ENCODE measurements around the gene ZNF532.
"Not testable (repeated sequence)": the region's sequence is repeated elsewhere in the genome, so short reads cannot be mapped to it uniquely, and the experiment has no call there.

The ZNF532 gene

DNA sequence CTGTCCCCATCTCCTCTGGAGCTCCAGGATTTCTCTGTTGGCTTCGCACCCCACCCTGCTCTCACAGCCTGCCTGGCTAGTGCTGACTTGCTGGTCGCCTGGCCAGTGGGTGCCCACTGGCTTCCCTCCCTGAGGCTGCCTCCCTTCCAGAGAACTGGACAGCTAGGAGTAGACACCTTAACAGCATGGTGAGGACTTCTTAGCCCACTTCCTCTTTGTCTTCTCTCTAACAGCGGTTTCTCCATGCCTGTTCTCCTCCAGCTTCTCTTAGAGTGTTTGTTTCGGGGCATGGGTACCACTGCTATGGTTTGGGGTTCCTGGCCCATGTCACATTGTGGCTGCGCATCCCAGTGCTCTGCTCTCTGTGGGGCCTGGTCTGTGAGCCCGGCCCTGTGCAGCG is 37.1 kb downstream of the ZNF532 start:
- no peak for DNase-seq

DNA sequence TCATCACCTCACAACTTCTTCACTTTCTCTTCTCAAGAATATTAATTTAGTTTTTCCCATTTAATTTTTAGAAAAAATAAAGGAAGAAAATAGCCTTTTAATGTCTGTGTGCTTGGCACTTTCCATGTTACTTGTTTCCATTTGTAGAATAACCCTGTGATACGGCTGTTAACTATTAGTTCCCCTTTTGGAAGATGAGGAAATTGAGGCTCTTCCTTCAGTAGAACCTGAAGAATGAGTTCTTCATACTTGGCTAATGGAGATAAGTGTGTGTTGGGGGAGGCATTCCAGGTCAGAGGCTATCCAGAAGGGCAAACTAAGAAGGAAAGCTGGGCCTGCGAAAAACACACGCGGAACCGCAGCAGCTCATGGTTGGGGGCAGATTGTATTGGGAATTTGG is 38.3 kb downstream of the ZNF532 start:
- DNase-seq = no peak

DNA sequence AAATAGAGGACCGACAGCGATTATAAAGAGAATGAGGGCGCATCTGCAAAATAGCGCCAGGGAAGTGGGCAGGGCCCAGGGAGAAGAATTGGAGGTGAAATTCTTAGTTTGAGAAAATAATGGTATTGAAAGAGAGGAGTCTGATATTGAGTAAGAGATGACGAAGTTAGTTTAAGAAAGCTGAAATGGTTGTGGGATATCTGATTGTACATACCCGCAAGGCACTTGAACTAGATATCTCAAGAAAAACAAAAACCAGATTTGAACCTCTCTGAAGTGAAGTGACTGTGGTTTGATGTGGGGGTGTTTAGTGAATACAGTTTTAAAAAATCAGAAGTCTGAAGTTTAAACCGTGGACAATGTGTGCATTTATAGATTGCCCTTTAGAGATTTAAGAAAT is 38.9 kb downstream of the ZNF532 start:
- DNase-seq = no peak

DNA sequence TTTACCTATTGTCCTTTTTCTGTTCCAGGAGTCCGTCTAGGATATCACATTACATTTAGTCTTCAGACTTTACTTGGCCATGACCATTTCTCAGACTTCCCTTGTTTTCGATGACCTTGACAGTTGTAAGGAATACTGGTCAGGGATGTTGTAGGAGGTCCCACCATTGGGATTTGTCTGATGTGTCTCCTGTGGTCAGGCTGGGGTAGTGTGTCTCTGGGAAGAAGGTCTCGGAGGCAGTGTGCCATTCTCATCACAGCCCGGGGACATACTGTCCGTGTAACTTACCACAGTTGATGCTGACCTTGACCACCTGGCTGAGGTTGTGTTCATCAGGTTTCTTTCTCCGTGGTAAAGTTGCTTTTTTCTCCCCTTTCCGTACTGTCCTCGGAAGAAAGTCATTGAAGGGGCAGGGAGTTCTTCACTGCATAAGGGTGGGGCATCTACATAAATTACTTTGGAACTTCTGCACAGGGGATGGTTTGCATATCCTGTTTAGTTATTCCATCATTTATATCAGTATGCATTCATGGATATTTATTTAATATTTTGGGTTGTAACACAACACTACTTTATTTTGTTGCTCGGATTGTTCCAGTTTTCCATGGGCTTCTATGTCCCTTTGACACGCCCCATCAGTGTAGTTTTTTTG is 41.2 kb downstream of the ZNF532 start:
- DNase-seq = no peak

DNA sequence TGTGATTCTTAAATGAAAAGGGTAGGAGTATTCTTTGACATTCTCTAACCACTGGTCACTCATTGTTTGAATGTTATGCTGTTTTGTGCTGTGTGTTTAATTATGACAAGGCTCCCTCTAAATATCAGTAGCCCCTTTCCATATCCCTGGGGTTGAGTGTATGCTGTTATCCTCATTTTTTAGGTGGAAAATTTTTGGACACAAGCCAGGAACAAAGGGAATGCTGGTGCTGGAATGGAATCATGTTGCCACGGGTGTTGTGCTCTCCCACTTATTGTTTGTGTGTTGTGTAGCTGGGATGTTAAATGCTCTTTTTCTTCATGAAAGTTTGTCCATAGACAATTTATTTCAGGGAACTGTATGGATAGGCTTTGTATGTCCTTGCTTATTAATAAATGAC is 43.3 kb downstream of the ZNF532 start:
- DNase-seq = no peak

DNA sequence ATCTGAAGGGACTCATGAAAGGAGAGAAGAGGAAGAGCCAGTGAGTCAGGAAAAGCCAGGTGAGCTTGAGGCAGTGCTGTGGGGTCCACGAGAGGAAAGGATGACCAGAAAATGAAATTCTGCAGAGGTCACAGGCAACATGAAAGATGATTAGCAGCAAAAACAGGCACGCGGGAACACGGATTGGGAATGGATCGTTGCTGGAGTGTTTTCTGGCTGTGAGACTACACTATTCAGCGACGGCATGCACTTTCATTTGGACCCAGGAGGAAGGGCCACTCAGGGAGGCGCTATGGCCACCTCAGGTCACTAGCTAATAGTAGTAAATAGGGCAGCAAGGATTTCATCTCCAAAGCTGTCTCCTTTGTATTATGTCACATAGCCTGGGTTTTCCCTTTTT is 44.8 kb downstream of the ZNF532 start:
- DNase-seq = no peak

DNA sequence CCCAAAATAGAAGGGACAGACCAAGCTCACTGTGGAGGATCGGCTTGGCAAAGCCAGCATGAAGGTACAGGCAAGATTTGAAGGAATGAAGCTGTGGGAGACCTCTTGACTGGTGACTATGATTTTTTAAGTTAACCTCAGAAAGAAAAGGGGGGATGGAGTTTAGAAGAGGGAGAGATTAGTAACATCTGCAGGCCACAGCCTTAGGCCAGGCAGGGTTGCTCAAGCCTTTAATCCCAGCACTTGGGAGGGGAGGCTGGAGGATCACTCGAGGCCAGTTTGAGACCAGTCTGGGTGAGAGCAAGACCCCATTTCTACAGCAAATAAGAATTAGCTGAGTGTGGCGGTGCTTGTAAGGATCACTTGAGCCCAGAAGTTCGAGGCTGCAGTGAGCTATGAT is 46.6 kb downstream of the ZNF532 start:
- no peak for DNase-seq

DNA sequence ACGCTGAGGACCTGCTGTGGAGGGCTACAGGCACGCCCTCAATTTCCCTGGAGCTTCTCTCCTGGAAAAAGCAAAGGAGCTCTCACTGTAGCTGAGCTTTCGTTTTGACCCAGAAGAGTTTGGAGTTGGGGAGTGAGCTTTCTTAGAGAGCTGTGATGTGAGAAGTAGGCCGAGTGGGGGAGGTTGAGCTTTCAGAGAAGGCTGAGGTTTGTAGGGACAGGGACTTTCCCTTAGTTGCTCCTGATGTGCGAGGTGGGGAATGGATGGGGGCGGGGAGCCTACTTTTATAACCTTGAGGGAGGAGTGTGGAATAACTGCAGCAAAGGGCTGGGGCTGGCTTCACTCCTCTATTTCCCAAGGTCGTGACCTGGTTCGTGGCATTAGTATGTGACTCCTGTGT is 47.1 kb downstream of the ZNF532 start:
- DNase-seq = no peak

DNA sequence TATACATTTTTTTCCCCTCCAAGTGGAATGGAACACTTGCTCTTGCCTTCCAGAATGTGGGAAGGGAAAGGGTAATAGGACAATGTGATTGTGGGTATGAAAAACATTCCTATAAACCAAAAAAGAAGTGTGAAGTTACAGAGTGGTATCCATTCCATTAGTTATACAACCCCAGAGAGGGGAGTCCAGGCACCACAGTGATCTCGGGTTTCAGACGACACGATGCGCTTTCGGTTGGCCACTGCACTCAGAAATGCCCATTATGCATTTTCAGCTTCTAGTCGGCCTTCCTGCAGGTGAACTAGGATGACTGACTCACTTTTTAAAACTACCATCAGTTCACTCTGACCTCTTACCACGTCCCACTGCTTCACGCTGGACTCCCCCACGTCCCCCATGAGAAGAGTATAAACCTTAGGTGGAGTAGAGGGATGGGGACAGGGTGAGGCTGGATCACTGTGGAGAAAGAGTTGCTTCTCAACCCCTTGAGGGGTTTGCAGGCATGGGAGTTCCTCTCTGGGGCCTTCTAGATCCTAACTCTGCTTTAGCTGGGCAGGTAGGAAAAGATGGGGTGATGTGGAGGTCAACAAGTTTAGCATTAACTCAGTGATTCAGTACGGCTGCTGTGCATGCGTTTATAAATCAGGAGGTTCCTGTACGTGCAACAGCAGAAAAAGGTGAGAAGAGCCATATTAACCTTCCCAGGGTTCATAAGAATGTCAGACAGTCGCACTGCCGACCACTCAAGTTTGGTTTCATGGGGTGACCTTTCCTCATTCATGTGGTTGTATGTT is 50.5 kb downstream of the ZNF532 start:
- DNase-seq = no peak

DNA sequence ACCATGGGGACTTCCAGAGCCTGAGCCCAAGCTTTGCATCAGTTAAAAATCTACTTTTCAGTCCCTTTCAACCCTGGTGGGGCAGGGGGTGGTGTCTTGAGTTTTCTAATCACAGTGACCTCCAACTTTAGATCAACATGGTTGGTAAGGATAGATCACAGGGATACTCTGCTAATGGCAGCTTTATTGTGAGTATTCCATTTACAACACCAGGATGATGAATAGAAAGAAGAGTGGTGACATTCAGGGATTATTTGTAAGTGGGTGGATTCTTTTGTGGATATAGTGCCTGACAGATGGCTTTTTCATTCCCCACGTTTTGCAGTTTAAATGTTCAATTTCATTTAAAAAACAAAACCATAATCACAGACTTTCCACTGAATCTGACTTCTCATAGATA is 51.3 kb downstream of the ZNF532 start:
- DNase-seq = no peak

DNA sequence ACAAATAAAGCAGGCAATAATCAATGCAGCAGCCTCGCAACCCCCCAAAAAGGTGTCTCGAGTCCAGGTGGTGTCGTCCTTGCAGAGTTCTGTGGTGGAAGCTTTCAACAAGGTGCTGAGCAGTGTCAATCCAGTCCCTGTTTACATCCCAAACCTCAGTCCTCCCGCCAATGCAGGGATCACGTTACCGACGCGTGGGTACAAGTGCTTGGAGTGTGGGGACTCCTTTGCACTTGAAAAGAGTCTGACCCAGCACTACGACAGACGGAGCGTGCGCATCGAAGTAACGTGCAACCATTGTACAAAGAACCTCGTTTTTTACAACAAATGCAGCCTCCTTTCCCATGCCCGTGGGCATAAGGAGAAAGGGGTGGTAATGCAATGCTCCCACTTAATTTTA is 55.3 kb downstream of the ZNF532 start:
- DNase-seq = not testable (repeated sequence)

DNA sequence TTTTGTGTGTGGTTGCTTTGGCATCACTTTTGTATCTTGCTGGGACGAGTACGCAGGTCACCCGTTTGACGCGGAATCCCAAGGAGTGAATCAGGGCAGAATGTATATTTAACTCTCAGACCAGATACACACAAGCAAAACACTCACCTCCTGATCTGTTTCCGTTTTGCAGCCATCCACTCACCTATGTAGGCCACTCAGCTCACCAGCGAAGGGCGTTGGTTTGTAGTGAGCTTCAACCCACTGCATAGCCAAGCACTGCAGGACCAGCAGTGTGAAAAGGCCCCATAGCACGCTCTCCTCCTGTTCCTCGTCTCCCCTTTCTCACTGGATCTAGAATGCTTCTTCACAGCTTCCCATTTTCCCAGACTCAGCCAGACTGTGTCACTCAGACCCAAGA is 58.3 kb downstream of the ZNF532 start:
- no peak for DNase-seq

DNA sequence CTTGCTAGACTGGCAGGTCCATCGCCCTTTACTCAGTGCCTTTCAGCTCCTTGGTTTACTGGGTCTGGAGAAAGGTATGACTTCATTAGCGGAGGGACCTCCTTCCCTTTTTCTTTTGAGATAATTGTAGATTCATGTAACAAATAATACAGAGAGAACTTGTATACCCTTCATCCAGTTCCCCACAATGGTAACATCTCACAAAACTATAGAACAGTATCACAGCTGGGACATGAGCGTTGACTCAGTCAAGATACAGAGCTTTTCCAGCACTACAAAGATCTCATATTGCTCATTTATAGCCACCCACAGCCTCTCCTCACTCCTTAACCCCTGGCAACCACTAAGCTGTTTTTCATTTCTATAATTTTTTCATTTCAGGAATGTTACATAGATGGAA is 59.8 kb downstream of the ZNF532 start:
- DNase-seq = no peak

DNA sequence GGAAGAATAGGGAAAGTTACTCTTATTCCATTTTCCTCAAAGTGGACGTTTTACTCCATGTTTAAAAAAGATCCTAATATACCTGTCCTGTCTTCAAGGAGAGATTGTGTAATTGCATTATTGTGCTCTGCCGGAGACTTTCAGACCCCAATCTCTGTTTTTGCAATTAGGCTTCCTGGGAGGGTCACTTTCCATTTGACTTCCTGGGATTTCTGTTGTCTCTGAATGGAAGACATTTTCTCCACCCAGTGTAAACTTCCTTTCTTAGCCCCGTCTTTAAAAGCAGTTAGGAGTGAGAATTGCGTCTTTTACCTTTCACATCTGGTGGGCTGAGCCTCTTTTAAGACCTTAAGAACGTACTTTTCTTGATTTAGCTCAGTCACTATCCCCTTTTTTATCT is 63.0 kb downstream of the ZNF532 start:
- DNase-seq = no peak

DNA sequence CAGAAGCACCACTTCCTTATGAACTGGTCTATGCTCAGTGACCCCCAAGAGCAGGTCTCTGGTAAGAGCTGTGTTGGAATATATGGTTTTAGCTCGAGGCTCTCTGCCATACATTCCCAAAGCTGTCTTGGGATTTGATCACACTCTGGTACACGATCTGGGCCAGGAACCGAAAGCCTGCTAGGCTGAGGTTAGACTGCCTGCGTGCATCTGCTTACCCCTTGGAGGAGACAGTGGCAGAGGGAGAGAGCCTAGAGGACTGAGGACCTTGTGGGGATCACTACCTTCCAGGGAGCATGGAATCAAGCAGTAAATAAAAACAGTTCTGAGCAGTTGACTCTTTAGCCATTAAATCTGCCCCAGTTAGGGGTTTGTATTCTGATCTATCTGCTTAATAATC is 63.7 kb downstream of the ZNF532 start:
- no peak for DNase-seq

DNA sequence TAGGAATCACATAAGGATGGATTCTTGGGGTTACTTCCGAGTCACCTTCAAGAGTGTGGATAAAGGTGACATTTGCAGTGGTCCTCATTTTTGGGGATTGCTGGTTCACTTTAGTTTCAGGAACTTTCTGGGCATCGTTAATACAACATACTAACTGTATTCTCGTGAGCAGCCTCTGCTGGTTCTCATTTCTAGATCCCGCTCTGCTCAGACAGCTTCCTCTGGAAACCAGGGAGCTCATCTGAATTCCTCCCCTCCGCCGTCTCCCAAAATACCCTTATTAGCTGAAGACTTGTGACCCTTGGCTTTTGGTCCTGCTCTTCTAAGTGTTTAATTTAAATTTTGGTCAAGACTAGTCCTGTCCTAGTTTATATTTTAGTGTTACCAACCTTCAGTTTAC is 64.5 kb downstream of the ZNF532 start:
- no peak for DNase-seq

DNA sequence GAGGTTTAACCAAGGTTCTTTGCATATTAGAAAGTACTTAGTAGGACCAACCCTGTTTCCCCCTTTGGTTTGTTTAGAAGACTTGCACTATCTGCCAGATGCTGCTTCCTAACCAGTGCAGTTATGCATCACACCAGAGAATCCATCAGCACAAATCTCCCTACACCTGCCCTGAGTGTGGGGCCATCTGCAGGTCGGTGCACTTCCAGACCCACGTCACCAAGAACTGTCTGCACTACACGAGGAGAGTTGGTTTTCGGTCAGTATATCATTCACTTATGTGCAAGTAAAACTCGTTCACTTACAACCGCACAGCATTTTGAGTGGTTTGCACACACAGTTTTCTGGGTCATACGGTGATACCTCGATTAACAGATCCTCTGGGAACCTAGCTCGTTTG is 69.7 kb downstream of the ZNF532 start:
- DNase-seq = no peak

DNA sequence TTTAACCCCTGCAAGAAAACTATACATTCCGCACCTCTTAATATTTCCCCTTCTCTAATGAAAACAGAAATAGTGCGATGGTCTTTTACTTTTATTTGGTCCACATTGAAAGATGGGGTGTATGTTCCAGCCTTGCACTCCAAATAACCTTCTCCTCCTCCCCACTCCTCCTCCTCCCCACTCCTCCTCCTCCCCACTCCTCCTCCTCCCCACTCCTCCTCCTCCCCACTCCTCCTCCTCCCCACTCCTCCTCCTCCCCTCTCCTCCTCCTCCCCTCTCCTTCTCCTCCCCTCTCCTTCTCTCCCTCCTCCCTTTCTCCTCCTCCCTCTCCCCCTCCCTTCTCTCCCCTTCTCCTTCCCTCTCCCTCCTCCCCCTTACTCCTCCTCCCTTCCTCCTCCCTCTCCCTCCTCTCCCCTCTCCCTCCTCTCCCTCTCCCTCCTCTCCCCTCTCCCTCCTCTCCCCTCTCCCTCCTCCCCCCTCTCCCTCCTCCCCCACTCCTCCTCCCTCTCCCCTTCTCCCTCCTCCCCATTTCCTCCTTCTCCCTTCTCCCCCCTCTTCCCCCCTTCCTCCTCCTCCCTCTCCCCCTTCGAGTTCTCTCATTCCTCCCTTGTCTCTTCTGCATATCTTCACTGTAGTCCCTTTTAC is 70.4 kb downstream of the ZNF532 start:
- no peak for DNase-seq

DNA sequence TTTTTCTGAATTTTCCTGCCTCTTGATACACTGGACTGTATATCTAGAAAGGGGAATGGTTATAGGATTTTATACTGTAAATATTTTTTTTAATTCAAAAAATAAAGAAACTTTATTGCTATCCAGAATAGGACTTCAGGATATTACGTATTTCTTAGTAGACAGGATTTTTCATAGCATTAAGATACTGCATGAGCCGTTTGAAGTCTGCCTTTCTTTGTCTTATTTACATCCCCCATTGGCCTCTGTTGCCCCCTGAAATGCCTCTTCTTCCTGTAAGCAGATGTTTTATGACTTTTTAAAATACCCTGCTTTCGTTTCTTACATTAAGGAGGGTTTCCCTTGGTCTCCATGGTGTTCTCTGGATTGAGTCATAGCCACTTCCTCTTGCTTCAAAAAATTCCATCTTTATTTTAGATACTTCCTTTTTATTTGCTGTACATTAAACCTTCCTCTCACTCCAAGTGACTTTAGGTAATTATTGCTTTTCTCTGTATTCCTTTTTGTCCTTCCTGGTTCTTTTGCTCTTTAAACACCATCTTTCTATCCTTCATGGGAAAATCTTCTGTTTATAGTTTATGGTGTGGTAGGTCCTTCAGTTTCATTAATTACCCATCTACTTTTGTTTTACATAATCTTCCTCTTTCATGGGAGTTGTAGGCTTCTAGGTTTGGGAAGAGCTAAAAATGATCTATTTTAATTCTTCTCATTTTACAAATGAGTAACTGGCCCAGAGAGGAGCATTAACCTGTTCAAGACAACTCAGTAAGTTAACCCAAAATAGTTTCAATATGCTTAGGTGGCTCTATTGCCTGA is 72.6 kb downstream of the ZNF532 start:
- no peak for DNase-seq

DNA sequence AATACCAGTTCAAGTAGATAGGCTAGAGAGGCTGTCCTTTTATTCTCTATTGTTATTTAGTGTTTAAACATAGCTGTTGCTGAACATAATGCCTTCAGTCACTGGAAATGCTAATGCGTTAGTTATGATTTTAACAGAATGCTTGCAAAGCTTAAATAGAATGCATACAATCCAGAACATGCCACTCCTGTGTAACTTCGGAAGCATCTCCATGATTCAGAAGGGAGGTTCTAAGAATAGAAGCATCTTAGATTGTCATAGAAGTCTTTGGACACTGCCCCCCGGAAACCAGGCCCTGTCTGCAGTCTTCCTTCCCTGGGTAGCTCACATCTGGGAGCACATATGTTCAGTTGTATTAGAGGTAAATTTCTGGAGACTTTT is 73.2 kb downstream of the ZNF532 start:
- DNase-seq = no peak

DNA sequence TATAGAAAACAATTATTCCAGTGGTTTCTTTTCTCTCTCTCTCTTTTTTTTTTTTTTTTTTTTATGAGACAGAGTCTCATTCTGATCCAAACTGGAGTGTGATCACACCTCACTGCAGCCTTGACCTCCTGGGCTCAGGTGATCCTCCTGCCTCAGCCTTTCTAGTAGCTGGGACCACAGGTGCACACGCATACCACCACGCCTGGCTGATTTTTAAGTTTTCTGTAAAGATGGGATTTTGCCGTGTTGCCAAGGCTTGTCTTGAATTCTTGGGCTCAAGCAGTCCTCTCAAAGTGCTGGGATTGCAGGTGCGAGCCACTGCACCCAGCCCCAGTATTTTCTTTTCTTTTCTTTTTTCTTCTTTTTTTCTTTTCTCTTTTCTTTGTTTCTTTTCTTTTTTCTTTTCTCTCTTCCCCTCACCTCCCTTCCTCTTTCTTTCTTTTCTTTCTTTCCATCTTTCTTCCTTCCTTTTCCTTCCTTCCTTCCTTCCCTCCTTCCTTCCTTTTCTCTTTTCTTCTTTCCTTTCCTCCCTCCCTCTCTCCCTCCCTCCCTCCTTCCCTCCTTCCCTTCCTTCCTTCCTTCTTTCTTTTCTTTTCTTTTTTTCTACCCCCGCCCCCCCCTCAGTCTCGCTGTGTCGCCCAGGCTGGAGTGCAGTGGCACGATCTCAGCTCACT is 76.9 kb downstream of the ZNF532 start:
- DNase-seq = no peak

DNA sequence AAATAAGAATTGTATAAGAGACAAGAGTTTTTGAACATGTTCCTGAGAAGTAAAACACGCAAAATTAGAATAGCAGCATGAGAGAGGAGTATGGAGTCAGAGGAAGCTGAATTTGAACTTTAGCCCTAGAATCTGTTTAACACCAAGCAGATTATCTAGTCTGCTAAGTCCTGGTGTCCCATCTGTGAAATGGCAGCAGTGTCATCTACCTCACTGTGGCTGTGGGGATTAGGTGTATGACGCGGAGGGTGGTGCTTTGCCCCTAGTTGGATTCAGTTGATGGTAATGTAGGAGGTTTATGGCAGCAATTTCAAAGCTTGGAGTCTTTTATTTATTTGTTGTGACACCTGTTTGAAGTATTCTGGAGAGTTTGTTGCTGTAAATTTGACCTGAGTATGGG is 79.2 kb downstream of the ZNF532 start:
- DNase-seq = no peak
